HG03575 (cell line): Measurements from ENCODE around the gene ZFYVE16.
"Not testable (repeated sequence)": the region's sequence is repeated elsewhere in the genome, so short reads cannot be mapped to it uniquely, and the experiment has no call there.

ENCODE experiments used
- ATAC-seq: cut with Tn5 transposase; IDR thresholded peaks from one replicate; pipeline ENCODE4 v1.9.1; 2021; ENCODE audit not compliant: unreplicated experiment, insufficient number of reproducible peaks, low FRiP score; ENCODE audit errors: extremely low read depth

ZFYVE16 gene

GRCh38 chr5:80408484-80409366 lies 861 bp downstream of the ZFYVE16 start:
- no peak for ATAC-seq

- ATAC-seq = no peak
Measured at GRCh38 chr5:80409367-80409966, 1.6 kb downstream of the ZFYVE16 start.

GRCh38 chr5:80411589-80412219 lies 3.8 kb downstream of the ZFYVE16 start:
- no peak for ATAC-seq

GRCh38 chr5:80414113-80414512 lies 6.2 kb downstream of the ZFYVE16 start:
- ATAC-seq = no peak

GRCh38 chr5:80417973-80418372 lies 10.1 kb downstream of the ZFYVE16 start:
- no peak for ATAC-seq

GRCh38 chr5:80424365-80424764 lies 16.5 kb downstream of the ZFYVE16 start:
- ATAC-seq = not testable (repeated sequence)

GRCh38 chr5:80435476-80435875 lies 27.6 kb downstream of the ZFYVE16 start:
- no peak for ATAC-seq

GRCh38 chr5:80437326-80437725 lies 29.5 kb downstream of the ZFYVE16 start:
- no peak for ATAC-seq

GRCh38 chr5:80438739-80439138 lies 30.9 kb downstream of the ZFYVE16 start:
- no peak for ATAC-seq

- no peak for ATAC-seq
Measured at GRCh38 chr5:80439213-80439612, 31.3 kb downstream of the ZFYVE16 start.

GRCh38 chr5:80442742-80443141 lies 34.9 kb downstream of the ZFYVE16 start:
- no peak for ATAC-seq

GRCh38 chr5:80453366-80453765 lies 45.5 kb downstream of the ZFYVE16 start:
- no peak for ATAC-seq

- ATAC-seq = no peak
Measured at GRCh38 chr5:80463269-80463668, 55.4 kb downstream of the ZFYVE16 start.

- ATAC-seq = no peak
Measured at GRCh38 chr5:80466669-80467485, 59.0 kb downstream of the ZFYVE16 start.

GRCh38 chr5:80468131-80468530 lies 60.3 kb downstream of the ZFYVE16 start:
- ATAC-seq = no peak

- ATAC-seq = not testable (repeated sequence)
Measured at GRCh38 chr5:80470631-80471030, 62.8 kb downstream of the ZFYVE16 start.

GRCh38 chr5:80474929-80475328 lies 67.1 kb downstream of the ZFYVE16 start:
- ATAC-seq = no peak

GRCh38 chr5:80479713-80480112 lies 71.8 kb downstream of the ZFYVE16 start:
- ATAC-seq = no peak

- ATAC-seq = no peak
Measured at GRCh38 chr5:80480354-80480753, 72.5 kb downstream of the ZFYVE16 start.
